ENCODE measurements around the gene ATXN1.

The ATXN1 gene

GRCh38 chr6:16438718-16439591 is 322.3 kb downstream of the ATXN1 start:
- DNase-seq (ENCODE audit: low read depth) = no peak

- no peak for DNase-seq (ENCODE audit: low read depth)
These were observed 323.3 kb downstream of the ATXN1 start for GRCh38 chr6:16437984-16438383.

- DNase-seq (ENCODE audit: low read depth) = no peak
These were observed 324.2 kb downstream of the ATXN1 start for GRCh38 chr6:16437095-16437494.

- no peak for DNase-seq (ENCODE audit: low read depth)
These were observed 324.7 kb downstream of the ATXN1 start for GRCh38 chr6:16436550-16436949.

GRCh38 chr6:16434885-16435284 is 326.4 kb downstream of the ATXN1 start:
- no peak for DNase-seq (ENCODE audit: low read depth)

- no peak for DNase-seq (ENCODE audit: low read depth)
These were observed 327.8 kb downstream of the ATXN1 start for GRCh38 chr6:16433338-16433890.

- DNase-seq (ENCODE audit: low read depth) = no peak
These were observed 328.9 kb downstream of the ATXN1 start for GRCh38 chr6:16432075-16433032.

GRCh38 chr6:16431106-16431505 is 330.2 kb downstream of the ATXN1 start:
- DNase-seq (ENCODE audit: low read depth) = no peak

GRCh38 chr6:16430391-16431089 is 330.7 kb downstream of the ATXN1 start:
- DNase-seq (ENCODE audit: low read depth) = no peak

GRCh38 chr6:16429669-16430068 is 331.6 kb downstream of the ATXN1 start:
- no peak for DNase-seq (ENCODE audit: low read depth)

GRCh38 chr6:16427124-16427523 is 334.1 kb downstream of the ATXN1 start:
- no peak for DNase-seq (ENCODE audit: low read depth)

GRCh38 chr6:16425881-16426615 is 335.2 kb downstream of the ATXN1 start:
- DNase-seq (ENCODE audit: low read depth) = no peak

- DNase-seq (ENCODE audit: low read depth) = no peak
These were observed 339.7 kb downstream of the ATXN1 start for GRCh38 chr6:16421462-16421960.

GRCh38 chr6:16420715-16421461 is 340.4 kb downstream of the ATXN1 start:
- no peak for DNase-seq (ENCODE audit: low read depth)

GRCh38 chr6:16420337-16420714 is 340.9 kb downstream of the ATXN1 start:
- no peak for DNase-seq (ENCODE audit: low read depth)

GRCh38 chr6:16419636-16420336 is 341.5 kb downstream of the ATXN1 start:
- DNase-seq (ENCODE audit: low read depth) = no peak

- DNase-seq (ENCODE audit: low read depth) = no peak
These were observed 343.1 kb downstream of the ATXN1 start for GRCh38 chr6:16418151-16418550.

GRCh38 chr6:16415677-16416076 is 345.6 kb downstream of the ATXN1 start:
- DNase-seq (ENCODE audit: low read depth) = no peak

GRCh38 chr6:16414205-16414604 is 347.1 kb downstream of the ATXN1 start:
- no peak for DNase-seq (ENCODE audit: low read depth)

GRCh38 chr6:16413399-16413798 is 347.9 kb downstream of the ATXN1 start:
- no peak for DNase-seq (ENCODE audit: low read depth)
